SU-DHL-6 (cell line): ENCODE data around the gene TAPT1.

Source experiments
- H2AFZ ChIP-seq: fragments of 200-600 bp; sonication (generic); 2 replicates; pipeline ENCODE4 v1.6.1; 2014; ENCODE audit warnings: low read depth, mild to moderate bottlenecking, moderate library complexity, mixed read lengths, antibody characterized with exemption, low read length; ENCODE audit not compliant: severe bottlenecking
- H3F3A ChIP-seq: fragments of 200-600 bp; shearing (Covaris generic); 2 replicates; pipeline ENCODE4 v1.6.0; 2016; ENCODE audit warnings: antibody characterized with exemption, mild to moderate bottlenecking; ENCODE audit not compliant: insufficient read depth
- H3K27ac ChIP-seq: fragments of 200-600 bp; sonication (generic); 2 replicates; pipeline ENCODE4 v1.5.1; 2016; ENCODE audit warnings: low read depth, mild to moderate bottlenecking, low read length, moderate library complexity, mixed read lengths
- H3K27me3 ChIP-seq: fragments of 200-600 bp; sonication (generic), shearing (Covaris generic); 2 replicates; pipeline ENCODE4 v1.6.0; 2014; ENCODE audit warnings: mild to moderate bottlenecking, low read length
- H3K36me3 ChIP-seq: fragments of 200-600 bp; sonication (generic); 2 replicates; pipeline ENCODE4 v1.6.1; 2014; ENCODE audit warnings: mild to moderate bottlenecking, low read length, mixed read lengths
- H3K4me2 ChIP-seq: fragments of 300-600, 200-600 bp; shearing (Covaris generic), sonication (generic); 2 replicates; pipeline ENCODE4 v1.6.0; 2014; ENCODE audit warnings: low read length, low read depth, mild to moderate bottlenecking; ENCODE audit not compliant: poor library complexity, severe bottlenecking
- H3K4me3 ChIP-seq: fragments of 200-600 bp; sonication (generic); 2 replicates; pipeline ENCODE4 v1.5.1; 2014; ENCODE audit warnings: antibody characterized with exemption, low read length, mild to moderate bottlenecking, mixed read lengths; ENCODE audit not compliant: insufficient read depth, poor library complexity, severe bottlenecking
- H3K79me2 ChIP-seq: fragments of 200-600 bp; sonication (generic); 2 replicates; pipeline ENCODE4 v1.6.1; 2014; ENCODE audit warnings: mild to moderate bottlenecking, low read length, moderate library complexity; ENCODE audit not compliant: insufficient read depth
- H3K9ac ChIP-seq: fragments of 200-600 bp; sonication (generic); 2 replicates; pipeline ENCODE4 v1.7.0; 2014; ENCODE audit warnings: mild to moderate bottlenecking, low read length
- H3K9me2 ChIP-seq: fragments of 200-600 bp; sonication (generic); replicated peaks from 2 replicates; pipeline ENCODE4 v1.6.1; 2014; ENCODE audit warnings: low read length; ENCODE audit not compliant: insufficient read depth
- H3K9me3 ChIP-seq: fragments of 200-600 bp; sonication (generic); 2 replicates; pipeline ENCODE4 v1.6.1; 2014; ENCODE audit warnings: low read length, mixed read lengths; ENCODE audit not compliant: insufficient read depth
- H4K20me1 ChIP-seq: fragments of 200-600 bp; sonication (generic); 2 replicates; pipeline ENCODE4 v1.6.1; 2014; ENCODE audit warnings: low read depth, mild to moderate bottlenecking, antibody characterized with exemption, low read length, moderate library complexity, mixed read lengths
- EZH2phosphoT487 ChIP-seq: fragments of 200-600 bp; sonication (generic), shearing (Covaris generic); conservative IDR thresholded peaks from 2 replicates; pipeline ENCODE4 v1.6.1; 2018; ENCODE audit warnings: mild to moderate bottlenecking, antibody characterized with exemption, low read length, moderate library complexity, mixed read lengths
- TF ChIP-seq, protein P1 (sequence below): fragments of 200-600 bp; sonication (generic); IDR thresholded peaks from one replicate; pipeline ENCODE4 v1.5.1; 2017; ENCODE audit warnings: antibody characterized with exemption, mild to moderate bottlenecking, low read length, moderate library complexity; ENCODE audit not compliant: insufficient read depth, poor library complexity, severe bottlenecking

The TAPT1 gene

GRCh38 chr4:16116493-16116990, 109.7 kb downstream of the TAPT1 start:
- no peaks in the 10 kb centered on the region for H3K9me3 ChIP-seq
- H3K4me2 ChIP-seq, result no peak overlapping the region
- TF ChIP-seq, protein P1, sequence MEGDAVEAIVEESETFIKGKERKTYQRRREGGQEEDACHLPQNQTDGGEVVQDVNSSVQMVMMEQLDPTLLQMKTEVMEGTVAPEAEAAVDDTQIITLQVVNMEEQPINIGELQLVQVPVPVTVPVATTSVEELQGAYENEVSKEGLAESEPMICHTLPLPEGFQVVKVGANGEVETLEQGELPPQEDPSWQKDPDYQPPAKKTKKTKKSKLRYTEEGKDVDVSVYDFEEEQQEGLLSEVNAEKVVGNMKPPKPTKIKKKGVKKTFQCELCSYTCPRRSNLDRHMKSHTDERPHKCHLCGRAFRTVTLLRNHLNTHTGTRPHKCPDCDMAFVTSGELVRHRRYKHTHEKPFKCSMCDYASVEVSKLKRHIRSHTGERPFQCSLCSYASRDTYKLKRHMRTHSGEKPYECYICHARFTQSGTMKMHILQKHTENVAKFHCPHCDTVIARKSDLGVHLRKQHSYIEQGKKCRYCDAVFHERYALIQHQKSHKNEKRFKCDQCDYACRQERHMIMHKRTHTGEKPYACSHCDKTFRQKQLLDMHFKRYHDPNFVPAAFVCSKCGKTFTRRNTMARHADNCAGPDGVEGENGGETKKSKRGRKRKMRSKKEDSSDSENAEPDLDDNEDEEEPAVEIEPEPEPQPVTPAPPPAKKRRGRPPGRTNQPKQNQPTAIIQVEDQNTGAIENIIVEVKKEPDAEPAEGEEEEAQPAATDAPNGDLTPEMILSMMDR, result no peak
- no peak for TF ChIP-seq EZH2phosphoT487
- no peak overlapping the region for H3K9ac ChIP-seq
- H3K27ac ChIP-seq, result no peak overlapping the region
- no peak overlapping the region for H2AFZ ChIP-seq
- H3K79me2 ChIP-seq, result no peaks in the 10 kb centered on the region
- H3K4me3 ChIP-seq, result no peak overlapping the region
- H3K36me3 ChIP-seq, result no peaks in the 10 kb centered on the region
- no peaks in the 10 kb centered on the region for H3F3A ChIP-seq
- H3K9me2 ChIP-seq, result no peaks in the 10 kb centered on the region
- H4K20me1 ChIP-seq, result no peaks in the 10 kb centered on the region
- no peaks in the 10 kb centered on the region for H3K27me3 ChIP-seq

- TF ChIP-seq EZH2phosphoT487, result no peak
- TF ChIP-seq, protein P1, result no peak
- Histone ChIP-seq H3K9ac (no peak overlapping the region), H3F3A (no peaks in the 10 kb centered on the region), H3K27me3 (no peaks in the 10 kb centered on the region), H3K9me2 (no peaks in the 10 kb centered on the region), H3K9me3 (no peaks in the 10 kb centered on the region), H3K36me3 (no peaks in the 10 kb centered on the region), H2AFZ (no peak overlapping the region), H4K20me1 (no peaks in the 10 kb centered on the region), H3K4me3 (no peak overlapping the region), H3K4me2 (no peak overlapping the region), H3K79me2 (no peaks in the 10 kb centered on the region), H3K27ac (no peak overlapping the region)
These were observed 110.3 kb downstream of the TAPT1 start for GRCh38 chr4:16116019-16116418.

- H3K9me3 ChIP-seq, result no peaks in the 10 kb centered on the region
- no peaks in the 10 kb centered on the region for H3K27me3 ChIP-seq
- H3K4me3 ChIP-seq, result no peak overlapping the region
- no peaks in the 10 kb centered on the region for H3F3A ChIP-seq
- no peak overlapping the region for H3K27ac ChIP-seq
- no peak overlapping the region for H3K9ac ChIP-seq
- TF ChIP-seq EZH2phosphoT487, result no peak
- H4K20me1 ChIP-seq, result no peaks in the 10 kb centered on the region
- H3K36me3 ChIP-seq, result no peaks in the 10 kb centered on the region
- no peaks in the 10 kb centered on the region for H3K79me2 ChIP-seq
- no peak overlapping the region for H3K4me2 ChIP-seq
- no peak overlapping the region for H2AFZ ChIP-seq
- H3K9me2 ChIP-seq, result no peaks in the 10 kb centered on the region
These were observed 111.7 kb downstream of the TAPT1 start for GRCh38 chr4:16114546-16114945.

GRCh38 chr4:16113741-16114140, 112.5 kb downstream of the TAPT1 start:
- Histone ChIP-seq H3K4me2 (no peak overlapping the region), H3K9ac (no peak overlapping the region), H3F3A (no peaks in the 10 kb centered on the region), H2AFZ (no peak overlapping the region), H3K9me3 (no peaks in the 10 kb centered on the region), H3K9me2 (no peaks in the 10 kb centered on the region), H3K4me3 (no peak overlapping the region), H4K20me1 (no peaks in the 10 kb centered on the region), H3K36me3 (no peaks in the 10 kb centered on the region), H3K27me3 (no peaks in the 10 kb centered on the region), H3K27ac (no peak overlapping the region), H3K79me2 (no peaks in the 10 kb centered on the region)
- no peak for TF ChIP-seq EZH2phosphoT487
- TF ChIP-seq, protein P1, result no peak
